GM12891 (cell line): ENCODE results near the gene ENG.

ENCODE experiments used
- POLR2A ChIP-seq: IDR thresholded peaks from 2 replicates; pipeline ENCODE4 v1.6.1; 2011; ENCODE audit warnings: low read depth, low read length, control low read depth
- POLR2AphosphoS5 ChIP-seq: IDR thresholded peaks from 2 replicates; pipeline ENCODE4 v1.6.1; 2011; ENCODE audit warnings: low read depth, low read length, control low read depth
- SPI1 ChIP-seq: IDR thresholded peaks from 2 replicates; pipeline ENCODE4 v1.6.1; 2011; ENCODE audit warnings: low read depth, low read length, control low read depth
- TAF1 ChIP-seq: IDR thresholded peaks from 2 replicates; pipeline ENCODE4 v1.6.1; 2011; ENCODE audit warnings: low read depth, low read length, control low read depth

- TF ChIP-seq POLR2A (no peak), POLR2AphosphoS5 (no peak), TAF1 (no peak), SPI1 (no peak)
These were observed 29.5 kb upstream of the ENG start for GRCh38 chr9:127883959-127884358.
